Retina (tissue), 1 donor: Measurements from ENCODE around the gene CSAD.
"Not testable (repeated sequence)": the region's sequence is repeated elsewhere in the genome, so short reads cannot be mapped to it uniquely, and the experiment has no call there.

ENCODE experiments used
- DNase-seq: peaks from one replicate; pipeline ENCODE4 v3.0.0-alpha.2; 2016

CSAD gene

GRCh38 chr12:53143355-53143754 lies 37.4 kb downstream of the CSAD start:
- no peak for DNase-seq

DNA sequence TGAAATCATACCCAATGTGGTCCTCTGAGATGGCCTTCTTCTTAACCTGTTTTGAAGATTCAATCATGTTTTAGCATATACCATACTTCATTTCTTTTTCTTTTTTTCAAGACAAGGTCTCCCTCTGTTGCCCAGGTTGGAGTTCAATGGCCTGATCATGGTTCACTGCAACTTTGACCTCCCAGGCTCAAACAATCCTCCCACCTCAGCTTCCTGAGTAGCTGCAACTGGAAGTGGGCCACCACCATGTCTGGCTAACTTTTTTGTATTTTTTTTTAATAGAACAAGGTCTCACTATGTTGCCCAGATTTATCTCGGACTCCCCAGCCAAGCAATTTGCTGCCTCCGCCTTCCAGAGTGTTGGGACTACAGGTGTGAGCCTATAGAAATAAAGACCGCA lies 47.0 kb downstream of the CSAD start:
- DNase-seq = no peak

GRCh38 chr12:53131844-53132243 lies 48.9 kb downstream of the CSAD start:
- DNase-seq = no peak

DNA sequence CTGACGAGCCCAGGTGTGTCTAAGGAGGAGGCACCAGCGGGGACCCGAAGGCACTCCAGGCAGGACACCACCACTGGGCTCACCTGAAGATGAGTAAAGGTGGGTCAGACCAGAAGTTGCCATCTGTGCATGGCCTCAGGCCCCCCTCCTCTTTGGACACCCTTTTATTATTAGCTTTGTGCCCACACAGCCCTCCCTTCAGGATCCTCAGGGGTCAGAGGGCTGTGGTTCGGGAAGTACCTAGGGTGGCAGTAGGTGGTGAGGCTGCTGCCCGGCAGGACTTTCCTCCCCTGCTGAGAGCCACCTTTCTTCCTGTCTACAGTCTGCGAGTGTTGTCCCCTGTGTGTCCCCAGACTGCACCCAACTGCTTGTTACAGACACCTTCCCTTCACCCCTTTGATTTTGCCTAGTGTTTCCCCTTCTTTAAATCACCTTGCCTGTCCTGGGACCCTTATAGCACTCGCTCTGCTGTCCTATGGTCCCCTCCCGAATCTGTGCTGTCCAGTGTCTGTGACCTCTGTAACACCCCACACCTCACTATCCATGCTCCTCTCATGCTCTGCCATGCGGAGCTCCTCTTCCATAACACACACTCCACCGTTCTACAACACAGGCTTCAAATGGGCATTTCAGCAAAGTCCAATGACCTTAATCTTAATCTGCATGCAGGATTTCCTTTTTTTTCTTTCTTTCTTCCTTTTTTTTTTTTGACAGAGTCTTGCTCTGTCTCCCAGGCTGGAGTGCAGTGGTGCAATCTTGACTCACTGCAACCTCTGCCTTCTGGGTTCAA lies 51.8 kb downstream of the CSAD start:
- no peak for DNase-seq

DNA sequence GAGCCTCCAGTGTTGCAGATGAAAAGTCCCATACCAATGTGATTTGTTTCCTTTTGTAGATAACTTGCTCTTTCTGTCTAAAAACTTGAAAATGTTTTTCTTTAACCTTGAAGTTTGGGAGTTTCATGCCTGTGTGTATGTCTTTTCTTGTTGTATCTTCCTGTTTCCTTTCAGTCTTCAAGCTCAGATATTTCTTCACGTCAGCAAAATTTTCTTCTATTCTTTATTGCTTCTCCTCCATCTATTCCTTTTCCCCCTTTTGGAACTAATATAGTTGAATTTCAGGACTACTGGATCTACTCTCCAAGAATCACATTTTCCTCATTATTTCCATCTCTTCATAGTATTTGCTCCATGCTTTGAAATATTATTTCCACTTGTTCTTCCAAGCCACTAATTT lies 53.6 kb downstream of the CSAD start:
- no peak for DNase-seq

DNA sequence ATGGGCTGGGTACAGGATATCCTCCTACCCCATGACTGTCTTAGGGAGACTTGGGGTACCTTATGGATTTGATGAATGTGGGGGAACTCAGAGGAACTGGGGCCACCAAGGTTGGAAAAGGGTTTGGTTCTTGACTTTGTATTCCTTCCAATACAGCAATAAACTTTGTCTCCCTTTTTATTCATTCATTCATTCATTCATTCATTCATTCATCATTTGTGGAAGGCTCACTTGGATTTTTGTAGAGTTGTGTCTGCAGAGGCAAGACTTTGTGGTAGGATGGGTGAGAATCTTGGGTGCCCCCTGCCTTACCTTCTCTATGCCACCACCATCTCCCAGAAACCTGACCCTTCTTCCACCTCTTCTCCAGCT lies 56.4 kb downstream of the CSAD start:
- no peak for DNase-seq

DNA sequence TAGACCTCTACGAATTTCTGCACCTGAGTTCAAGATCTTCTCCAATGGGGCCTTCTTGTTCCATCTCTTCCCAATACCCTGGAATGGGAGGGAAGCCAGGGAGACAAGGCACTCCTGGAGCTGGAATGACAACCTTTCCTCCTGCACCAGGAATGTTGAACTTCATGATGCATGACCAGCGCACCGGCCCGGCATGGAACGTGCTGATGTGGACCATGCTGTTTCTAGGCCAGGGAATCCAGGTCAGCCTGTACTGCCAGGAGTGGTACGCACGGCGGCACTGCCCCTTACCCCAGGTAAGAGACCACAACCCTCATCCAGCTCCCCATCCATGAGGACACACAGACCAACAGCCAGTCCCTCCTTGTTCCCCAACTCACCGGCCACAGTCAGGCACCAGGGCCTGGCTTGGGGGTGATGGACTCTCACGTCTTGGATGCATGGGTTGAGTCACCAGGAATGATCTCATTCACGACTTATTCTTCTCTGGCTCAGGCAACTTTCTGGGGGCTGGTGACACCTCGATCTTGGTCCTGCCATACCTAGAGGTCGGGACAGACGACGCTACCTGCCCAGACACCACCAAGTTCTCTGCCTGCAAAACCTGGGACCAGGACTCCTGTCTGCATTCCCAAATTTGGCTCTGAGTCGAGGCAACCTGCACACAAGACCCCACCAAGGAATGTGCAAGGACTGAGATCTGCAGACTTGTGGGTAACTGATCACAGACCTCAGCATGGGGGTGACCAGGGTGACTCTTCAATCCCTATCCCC lies 57.0 kb downstream of the CSAD start:
- no peak for DNase-seq

DNA sequence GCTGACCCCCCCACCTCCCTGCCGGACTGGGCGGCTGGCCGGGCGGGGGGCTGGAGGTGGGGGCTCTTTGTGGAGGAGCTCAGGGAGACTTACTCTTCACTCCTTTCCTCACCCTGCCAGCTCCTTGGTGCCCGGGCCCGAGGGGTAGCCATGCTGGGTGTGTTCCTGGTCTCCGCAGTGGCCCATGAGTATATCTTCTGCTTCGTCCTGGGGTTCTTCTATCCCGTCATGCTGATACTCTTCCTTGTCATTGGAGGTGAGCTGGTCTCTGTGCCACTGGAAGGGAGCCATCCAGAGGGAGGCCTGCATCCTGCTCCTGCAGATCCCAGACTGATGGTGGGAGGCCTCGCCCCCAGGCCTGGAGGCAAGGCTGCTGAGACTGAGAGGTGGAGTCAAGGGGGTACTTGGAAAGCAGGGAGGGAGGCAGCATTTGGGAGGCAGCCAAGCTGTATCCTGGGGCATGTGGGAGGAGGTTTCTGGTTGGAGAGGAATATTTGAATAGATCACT lies 57.7 kb downstream of the CSAD start:
- no peak for DNase-seq

- no peak for DNase-seq
Observed at GRCh38 chr12:53120685-53121525, 59.8 kb downstream of the CSAD start.

DNA sequence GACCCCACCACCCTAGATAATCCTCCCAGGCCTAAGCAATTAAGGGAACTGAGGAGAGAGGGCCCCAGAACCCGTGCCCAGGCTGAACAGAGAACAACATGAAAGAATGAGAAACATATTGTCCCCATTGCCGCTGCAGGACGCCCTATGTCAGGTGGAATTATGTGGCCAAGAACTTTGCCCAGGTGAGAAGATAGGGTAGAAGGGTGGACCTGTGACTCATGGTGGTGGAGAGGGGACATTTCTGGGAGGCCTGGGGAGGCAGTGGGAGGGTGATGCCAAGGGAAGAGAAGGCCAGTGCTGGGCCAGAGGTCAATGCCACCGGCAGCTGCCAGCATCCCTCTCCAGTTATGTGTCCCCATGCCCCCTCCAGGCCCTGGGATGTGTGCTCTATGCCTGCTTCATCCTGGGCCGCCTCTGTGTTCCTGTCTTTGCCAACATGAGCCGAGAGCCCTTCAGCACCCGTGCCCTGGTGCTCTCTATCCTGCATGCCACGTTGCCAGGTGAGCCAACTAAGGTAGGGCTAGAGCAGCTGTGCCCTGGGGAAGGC lies 61.9 kb downstream of the CSAD start:
- DNase-seq = no peak

DNA sequence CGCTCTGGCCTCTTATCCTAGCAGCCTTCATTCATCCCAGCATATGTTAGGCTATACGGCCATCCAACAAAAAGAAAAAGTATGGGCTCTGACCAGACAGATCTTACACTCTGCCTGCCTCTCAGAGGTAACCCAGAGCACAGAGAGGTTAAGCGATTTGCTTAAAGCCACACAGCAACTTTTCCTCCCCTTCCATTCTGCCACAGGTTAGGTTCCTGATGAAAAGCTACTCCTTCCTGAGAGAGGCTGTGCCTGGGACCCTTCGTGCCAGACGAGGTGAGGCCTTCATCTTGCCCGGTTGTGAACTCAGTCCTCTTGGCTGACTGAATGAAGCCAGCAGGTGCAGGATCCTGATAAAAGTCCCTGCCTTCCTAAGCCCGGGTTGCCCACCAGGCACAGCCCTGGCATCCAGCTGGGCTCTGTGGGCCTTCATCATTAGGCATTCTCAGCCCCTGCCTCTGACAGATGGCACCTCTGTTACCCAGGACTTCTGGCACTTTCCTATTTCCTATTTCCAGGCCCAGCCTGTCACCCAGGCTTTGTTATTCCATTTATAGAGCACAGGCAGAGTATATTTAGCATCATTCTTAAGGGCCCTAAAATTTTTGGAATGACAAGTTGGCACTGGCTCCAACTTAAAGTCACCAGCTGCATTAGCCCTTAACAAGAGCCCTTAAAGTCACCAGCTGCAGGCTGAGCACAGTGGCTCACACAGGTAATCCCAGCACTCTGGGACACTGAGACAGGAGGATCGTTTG lies 64.7 kb downstream of the CSAD start:
- DNase-seq = no peak

GRCh38 chr12:53115112-53115890 lies 65.4 kb downstream of the CSAD start:
- DNase-seq = no peak

GRCh38 chr12:53113951-53114350 lies 66.8 kb downstream of the CSAD start:
- no peak for DNase-seq

- no peak for DNase-seq
Observed at GRCh38 chr12:53113136-53113705, 67.5 kb downstream of the CSAD start.

DNA sequence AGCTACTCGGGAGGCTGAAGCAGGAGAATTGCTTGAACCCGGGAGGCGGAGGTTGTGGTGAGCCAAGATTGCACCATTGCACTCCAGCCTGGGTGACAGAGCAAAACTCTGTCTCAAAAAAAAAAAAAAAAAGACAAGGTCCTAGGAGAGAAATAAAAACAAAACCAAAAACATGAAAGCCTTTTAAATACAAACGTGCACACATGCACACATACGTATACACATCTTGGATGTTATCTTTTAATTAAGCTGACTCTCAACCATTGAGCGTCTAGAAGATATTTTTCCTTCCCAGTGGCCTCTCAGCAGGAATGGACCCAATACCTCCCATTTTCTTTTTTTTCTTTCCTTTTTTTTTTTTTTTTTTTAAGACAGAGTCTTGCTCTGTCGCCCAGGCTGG lies 68.3 kb downstream of the CSAD start:
- not testable (repeated sequence) for DNase-seq
